NCI-H510A treated with DMSO at 0.1 percent for 48 hours (cell line): ENCODE data around the gene PCBP4.
A peak's percentile ranks its signal among the peaks of the same experiment; 100 is the strongest.

Experiments
- DNase-seq: peaks from one replicate; lab custom pipeline; 2025; lab: John Stamatoyannopoulos, UW

The PCBP4 gene

DNA sequence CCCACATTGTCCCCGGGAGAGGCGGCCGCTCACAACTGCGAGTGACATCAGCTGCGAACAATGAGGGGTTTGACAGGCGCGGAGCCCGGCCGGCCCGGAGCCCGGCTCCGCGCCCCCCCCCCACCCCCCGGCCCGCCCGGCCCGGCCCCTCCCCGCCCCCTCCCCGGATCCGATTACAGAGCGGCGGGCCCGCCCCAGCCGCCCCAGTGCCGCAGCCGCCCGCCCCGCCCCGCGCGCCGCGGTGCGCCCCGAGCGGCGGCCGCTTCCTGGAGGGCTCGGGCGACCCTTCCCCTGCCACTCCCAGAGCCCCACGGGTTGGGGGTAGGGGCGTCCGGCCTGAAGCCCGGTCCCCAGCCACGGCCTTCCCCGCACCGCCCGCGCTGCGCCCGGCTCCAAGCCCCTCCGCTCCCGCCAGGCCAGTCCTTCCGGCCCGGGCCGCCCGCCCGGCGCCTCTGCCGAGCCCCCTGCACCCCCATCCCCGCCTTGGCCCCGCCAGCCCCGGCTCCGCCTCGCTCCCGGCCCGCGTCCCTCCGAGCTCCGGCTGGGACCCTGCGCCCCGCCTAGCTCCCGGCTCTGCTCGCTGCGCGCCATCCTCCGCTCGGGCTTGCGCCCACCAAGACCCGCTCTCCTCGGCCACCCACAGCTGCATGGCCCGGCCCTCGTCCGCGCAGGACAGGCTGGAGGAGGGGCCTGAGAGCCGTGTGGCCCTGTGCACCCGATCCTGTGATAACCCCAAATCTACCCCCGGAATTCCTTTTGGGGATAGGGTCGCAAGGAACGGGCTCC lies at the start of gene PCBP4:
Gene PCBP4 (minus strand): TSS at position 71 of the 786 bp plus-strand sequence. CDS start 6,214 bp downstream, outside the sequence.
- DNase-seq: peak; percentile 44

DNA sequence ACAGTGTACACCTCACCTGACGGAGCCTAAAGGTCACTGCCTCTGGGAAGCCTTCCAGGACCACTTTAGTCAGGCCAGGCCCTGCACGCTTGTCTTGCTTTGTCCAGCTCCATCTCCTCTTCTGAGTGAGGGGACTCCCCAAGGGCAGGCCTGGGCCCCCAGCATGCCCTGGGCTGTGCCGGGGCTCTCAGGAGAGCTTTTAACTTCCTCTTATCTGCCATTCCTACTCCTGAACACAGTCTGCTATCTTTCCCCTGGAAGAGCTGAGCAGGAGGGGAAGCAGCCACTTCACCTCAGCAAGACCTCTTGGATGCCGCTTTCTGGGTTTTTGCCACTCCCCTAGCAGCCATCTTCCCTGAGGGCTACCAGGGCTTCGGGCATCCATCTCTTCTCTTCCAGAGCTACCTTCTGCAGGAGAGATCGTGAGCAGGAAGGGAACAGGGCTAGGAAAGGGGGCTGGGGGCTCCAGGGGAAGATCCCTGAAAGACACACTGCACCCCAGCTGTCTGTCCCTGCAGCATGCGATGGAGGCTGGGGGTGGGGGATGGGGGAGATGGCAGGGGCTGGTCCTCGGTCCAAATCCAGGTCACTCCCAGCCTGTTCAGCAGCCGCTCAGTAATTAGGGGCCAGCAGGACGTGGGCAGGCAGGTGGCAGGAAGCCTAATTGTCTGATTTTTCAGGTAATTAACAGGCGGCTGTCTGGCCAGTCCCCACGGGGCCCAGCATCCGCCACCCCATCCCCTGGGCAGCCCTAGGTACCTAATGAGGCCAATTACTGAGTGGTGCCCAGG lies 48.4 kb upstream of the PCBP4 start:
- DNase-seq: no peak

DNA sequence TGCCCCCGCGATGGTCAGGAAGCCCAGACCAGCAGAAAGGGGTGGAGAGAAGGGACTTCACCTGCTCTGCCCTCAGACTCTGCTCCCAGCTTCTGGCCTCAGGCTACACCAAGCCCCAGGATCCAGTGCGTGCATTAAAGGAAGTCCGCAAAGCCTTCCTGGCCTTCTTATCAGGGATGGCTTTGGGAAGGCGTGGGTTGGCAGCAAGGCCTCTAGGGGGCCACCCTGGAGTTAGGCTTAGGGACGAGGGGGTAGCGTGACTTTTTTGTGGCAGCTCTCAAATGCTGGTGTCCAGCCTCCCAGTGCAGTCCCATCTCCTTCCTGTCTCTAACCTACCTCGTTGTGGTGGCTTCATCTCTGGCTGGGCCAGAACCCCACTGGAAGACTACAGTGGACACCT lies 47.4 kb upstream of the PCBP4 start:
- no peak for DNase-seq

DNA sequence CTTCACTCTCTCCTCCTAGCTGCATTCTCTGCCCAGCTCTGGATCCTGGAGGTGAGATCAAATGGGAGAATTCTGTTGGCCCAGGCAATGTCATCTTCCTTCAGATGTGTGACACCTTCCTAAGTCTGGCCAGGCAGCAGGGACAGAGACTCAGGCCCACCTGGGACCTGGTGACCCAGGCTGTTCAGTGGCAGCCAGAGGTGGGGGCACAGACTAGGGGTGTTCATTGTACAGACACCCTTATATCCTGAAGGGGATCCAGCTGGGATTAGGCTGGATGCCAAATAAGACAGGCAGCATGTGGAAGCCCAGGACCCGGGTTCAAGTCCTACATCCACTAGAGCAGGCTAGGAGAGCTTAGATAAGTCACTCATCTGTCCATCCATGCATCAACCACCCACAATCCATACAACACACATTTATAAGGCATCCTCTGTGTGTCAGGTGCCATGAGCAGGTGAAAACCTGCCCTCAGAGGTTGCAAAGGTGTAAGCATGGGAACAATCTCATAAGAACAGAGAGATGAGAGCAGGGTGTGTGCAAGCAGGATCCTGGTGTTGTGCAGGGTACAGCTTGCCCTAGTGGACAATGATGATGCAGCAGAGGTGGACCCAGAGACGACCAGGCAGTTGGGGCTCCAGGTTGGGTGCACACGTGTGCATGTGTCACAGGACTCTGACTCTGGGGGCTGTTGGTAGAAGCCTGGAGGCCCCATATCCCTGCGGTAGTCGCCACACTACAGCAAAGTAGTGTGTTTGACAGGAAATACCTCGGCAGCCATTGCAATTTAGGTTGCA lies 46.7 kb upstream of the PCBP4 start:
- no peak for DNase-seq

DNA sequence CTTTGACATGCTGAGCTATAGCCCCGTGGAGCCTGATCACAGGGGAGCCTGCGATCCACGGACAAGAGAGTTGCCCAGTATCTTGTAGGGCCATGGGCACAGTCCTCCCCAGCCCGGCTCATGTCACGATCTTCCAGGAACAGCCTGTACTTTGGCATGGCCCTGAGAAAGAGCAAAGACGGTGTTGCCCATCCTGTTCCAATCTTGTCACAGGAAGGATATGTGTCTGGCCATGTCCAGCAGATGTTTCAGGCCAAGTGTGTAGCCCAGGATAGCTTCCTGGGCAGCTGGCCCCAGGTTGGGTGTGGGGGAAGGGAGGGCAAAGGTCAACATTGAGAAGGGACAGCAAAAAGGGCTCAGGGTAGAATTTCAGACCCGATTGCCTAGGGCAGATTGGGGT lies 45.4 kb upstream of the PCBP4 start:
- DNase-seq: no peak

DNA sequence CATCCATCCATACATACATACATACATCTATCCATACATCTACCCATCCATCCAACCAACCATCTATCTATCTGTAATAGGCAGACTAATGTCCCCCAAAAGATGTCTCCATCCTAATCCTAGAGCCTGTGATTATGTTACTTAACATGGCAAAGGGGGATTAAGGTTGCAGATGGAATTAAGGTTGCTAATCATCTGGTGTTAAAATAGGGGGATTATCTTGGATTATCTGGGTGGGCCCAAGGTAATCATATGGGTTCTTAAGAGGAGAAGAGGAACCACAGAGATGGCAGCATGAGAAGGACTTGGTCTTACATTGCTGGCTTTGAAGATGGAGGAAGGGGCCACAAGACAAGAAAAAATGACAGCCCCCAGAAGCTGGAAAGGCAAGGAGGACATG lies 43.2 kb upstream of the PCBP4 start:
- DNase-seq: no peak

DNA sequence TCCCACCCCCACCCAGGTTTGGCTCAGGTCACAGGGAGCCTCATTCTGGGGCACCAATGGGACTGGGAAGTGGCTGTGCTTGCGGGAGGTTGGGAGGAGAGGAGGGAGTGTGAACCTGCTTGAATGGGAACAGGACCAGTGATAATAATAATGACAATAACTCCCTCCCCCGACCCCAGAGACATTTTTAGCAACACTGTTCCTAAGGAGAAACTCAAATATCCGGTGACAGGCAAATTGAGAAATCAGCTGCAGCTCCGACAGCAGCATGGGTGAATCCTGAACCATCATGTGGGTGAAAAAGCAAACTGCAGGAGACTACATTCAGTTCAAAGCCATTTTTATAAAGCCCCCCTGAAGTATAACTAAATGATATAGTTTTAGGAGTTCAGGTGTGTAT lies 40.0 kb upstream of the PCBP4 start:
- no peak for DNase-seq

DNA sequence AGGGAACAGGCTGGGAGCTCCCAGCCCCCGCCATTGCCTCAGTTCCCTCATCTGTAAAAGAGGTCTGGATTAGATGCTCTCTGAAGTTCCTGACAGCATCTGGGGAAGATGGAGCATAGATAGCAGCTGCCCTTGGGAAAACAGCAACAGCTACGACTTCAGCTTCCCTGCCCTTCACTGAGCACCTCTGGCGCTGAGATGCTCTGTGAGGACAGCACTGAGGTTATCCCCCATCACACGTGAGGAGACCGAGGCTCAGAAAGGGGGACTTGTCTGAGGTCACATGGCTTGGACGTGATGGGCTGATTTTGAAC lies 39.5 kb upstream of the PCBP4 start:
- DNase-seq: no peak

DNA sequence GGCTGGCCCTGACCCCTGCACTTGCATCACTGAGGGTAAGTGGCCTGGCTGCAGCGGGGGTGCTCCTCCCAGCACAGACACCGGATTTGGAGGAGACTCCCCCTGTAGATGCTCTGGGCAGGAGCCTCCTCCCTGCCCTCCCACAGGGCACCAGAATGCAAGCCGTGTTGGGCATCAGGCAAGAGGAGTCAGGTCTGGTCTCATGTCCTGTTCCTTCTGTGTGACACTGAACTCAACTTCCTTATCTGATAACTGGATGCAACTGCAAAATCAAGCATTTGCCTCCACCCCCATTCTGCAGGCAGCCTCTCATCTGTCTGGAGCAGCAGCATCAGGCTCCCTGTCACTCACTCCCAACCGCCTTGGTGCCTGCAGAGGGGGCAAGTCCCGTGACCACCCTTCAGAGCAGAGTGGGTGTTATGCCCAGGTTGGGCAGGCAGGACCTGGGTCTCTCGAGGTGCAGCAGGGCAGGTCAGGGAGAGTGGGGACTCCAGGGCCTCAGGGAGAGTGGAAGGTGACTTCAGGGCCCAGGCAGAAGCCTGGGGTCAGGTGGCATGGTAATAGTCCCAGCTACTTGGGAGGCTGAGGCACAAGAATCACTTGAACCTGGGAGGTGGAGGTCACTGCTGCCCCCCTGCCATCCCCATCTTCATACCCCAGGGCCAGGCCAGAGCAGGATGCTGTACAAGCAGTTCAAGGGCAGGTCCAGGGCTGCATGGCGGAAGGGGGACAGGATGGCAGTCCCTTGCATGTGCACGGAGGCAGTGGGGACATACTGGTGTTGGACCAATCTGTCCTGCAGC lies 39.0 kb upstream of the PCBP4 start:
- no peak for DNase-seq

DNA sequence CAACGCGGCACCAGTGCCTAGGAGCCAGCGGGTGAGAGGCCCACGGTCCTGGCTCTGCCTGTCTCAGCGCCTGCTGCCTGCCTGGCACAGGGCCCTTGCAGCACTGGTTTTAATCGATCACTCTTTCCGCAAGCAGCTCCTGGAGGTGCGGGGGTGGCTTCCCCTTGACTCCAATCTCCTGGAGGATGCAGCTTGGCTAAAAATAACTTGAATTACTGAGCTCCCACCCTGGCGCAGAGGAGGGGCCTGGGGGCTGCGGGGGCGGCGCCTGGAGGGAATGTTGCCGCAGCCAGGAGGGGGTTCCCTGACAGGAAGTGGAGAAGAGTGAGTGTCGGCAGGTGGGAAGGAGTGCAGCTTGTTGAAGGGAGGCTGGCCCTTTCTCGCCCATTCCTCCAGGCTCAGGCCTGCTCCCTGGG lies 38.3 kb upstream of the PCBP4 start:
- DNase-seq: peak; percentile 36

DNA sequence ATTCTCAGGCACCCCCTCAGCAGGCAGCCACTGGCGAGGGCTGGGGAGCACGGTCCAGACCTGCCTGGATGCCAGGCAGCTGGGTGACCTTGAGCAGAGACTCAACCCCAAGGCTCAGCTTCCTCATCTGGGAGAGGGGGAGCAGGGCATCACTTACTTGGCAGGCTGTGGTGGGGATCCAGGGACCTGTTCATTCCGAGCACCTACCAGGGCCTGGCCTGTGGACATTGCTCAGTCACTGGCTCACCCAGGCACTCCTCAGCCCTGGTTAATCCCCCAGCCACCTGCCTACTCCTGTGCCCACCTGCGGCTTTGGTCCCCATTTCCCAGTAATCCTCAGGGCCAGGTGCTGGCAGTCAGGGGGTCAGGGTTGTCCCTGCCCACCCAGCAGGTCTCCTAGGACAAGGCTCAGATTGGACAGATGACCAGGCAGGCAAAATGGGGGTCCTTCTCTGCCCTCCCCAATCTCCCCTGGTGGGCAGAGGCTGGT lies 37.7 kb upstream of the PCBP4 start:
- no peak for DNase-seq

DNA sequence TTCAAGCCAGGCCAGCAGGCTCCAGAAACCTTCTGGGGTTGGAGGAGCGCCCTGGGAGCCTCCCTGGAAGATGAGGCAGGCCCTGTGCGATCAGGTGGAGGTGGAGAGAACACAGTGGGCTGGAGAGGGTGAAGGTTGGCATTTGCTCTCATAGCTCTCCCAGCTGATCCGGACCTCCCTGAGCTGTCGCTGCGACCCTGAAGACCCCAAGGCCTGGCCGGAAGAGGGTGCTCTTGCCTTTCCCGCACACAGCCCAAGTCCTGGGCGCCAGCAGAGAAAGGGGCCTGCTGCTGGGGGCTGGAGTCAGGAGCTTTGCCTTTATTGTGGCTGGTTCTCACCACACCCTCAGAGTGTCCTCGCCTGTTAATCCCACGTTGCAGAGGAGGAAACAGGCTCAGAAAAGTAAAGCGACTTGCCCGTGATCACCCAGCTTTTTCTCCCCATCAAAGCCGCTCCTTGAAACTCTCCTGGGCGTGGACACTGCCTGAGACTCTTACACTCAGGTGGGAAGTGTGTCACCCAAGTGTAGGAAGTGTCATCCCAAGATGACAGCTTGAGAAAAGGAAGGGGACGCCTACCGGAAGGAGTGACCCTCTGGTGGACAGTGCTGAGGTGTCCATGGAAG lies 37.0 kb upstream of the PCBP4 start:
- no peak for DNase-seq

DNA sequence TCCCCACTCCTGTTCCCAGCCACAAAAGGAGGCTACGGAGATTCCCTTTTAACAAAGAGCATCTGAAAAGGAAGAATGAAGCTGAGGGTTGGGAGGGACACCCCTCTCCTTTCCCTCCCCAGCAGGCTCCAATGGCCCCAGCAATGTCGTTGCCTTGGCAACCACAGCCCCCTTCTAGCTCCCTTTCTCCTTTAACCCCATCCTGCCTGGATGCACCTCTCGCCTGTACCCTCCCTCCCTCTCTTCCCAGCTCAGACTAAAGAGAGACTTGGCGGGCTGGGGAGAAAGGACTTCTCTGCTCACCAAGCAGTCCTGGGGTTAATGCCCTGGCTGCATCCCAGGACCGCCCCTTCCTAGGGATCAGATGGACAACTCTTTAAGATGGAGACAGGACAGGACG lies 35.5 kb upstream of the PCBP4 start:
- no peak for DNase-seq

DNA sequence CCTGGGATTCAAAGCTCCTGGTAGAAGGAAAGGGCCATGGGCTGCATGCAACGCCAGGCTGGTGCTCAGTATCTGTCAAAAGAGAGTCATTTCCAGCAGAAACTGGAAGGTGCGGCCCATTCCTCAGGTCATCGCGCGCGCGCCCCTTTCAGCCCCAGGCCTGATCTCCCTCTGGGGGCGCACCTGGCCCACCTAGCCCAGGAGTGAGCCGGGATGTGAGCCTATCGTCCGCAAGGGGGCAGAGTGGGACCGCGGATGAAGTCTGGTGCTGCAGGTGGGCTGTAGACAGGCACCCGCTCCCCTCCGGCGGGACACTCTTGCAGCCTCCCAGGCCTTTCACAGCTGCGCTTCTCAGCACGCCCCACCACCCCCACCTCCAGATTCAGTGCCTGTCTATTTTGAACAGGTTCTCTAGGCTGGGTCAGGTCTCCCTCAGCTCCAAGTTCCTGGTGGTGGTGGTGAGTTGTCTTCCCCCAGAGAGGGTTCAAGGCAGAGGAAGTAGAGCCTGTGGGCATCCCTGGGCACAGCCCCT lies 34.3 kb upstream of the PCBP4 start:
- peak; percentile 59 for DNase-seq

DNA sequence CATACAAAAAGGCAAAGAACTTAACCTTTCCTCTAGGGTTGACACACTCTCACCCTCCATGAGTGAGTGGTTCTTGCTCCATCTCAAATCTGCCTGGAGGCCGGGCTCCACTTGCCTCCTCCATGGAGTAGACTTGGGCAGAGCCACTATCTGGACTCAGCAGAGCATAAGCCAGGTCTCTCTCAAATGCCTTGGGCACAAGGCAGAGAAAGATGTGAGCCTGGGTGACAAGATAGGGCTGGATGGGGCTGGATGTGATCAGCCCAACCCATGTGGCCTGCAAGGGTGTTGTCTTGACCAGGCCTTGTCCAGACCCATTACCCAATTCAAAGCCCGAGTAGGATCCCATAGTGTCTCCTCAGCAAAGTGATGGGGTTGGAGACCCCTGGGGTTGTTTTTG lies 32.6 kb upstream of the PCBP4 start:
- no peak for DNase-seq

DNA sequence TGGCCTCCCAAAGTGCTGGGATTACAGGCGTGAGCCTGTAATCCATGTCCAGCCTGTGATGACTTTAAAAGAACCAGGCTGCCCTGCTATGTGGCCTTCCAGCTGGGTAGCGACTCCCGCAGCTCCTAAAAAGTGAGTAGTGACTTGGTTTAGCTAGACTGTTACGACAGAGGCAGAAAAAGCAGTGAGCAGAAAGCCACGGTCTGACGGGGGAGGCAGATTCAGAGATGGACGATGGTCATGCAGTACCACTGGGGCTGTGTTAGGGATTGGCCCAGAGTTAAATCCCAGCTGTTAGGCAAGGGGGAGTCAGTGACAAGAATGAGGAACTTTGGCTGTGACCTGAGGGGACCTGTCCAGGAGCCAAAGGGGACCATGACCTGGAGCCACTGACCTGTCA lies 31.5 kb upstream of the PCBP4 start:
- DNase-seq: no peak

DNA sequence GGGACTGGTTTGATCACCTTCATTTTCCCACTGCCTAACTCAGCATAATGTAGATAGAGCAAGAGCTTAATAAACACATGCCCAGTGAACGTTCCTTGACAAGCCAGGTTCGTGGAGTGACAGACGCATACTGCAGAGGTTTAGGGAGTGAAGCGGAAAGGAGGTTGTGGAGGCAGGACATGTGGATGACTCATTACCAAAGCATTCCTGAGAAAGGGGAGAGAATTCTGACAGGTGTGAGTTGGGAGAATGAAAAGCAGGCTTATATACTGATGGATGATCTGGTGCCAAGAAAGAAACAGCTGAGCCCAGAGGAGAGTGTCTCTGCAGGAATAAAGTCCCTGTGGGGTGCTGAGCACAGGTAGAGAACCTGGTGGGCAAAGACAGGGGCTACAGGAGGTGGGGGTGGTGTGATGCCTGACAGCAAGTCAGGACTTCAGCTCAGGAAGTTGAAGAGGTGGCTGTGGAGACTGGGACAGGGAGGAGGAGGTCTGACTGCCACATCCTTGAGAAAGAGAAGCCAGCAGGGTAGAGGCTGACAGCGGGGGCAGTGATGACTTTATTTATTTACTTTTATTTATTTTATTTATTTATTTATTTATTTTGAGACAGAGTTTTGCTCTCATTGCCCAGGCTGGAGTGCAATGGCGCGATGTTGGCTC lies 30.8 kb upstream of the PCBP4 start:
- no peak for DNase-seq

DNA sequence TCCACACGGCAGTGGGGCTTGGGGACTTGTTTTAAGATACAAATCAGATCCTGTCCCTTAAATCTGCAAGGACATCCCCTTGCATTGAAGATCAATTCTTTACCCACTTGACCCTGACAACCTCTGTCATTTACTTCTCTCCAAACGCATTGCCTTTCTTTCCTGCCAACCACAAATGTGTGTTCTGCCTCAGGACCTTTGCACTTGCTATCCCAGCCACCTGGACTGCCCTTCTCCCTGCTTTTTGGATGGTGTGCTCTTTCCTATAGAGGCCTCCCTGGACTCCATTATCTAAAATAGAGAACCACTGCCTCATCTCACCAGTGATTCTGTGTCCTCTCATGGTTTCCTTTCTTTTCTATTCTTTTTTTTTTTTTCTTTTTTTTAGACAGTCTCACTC lies 29.9 kb upstream of the PCBP4 start:
- DNase-seq: no peak

DNA sequence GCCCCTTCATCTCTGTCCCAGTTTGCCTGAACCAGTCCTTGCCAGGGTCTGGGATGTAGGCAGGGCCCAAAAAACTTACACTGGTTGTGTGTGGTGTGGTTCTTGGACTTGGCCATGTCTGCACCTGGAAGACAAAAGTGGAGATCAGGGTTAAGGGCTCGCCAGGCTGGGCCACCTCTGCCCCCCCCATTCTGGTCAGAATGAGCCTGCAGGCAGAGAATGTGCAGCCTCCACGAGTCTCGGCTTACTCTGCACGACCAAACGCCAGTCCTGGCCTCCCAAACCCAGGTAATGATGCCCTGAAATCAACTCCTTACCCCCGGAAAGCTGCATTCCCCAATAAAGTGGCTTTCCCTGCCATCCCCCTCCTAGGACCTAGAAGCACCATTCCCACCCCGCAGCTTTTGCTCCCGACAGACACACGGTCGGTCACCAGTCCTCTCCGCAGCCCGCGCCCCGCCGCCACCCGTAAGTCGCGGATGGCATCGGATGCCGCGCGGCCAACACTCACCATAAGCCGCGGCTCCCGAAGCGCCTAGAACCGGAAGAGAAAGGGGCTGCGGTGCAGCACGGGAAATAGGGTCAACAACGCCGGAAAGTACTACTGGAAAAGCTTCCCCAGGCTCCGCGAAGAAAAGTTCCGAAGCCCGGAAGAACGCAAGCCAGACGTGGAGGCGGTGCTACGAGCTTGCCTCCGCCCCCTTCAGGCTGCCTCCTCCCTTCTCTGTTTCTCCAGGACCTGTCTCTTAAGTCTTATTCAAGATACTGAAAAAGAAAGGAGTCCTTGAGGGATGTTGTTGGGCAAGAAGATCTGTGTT lies 28.3 kb upstream of the PCBP4 start, which contains the start of gene RPL29:
Gene RPL29 (minus strand): TSS at position 550 of the 818 bp plus-strand sequence. CDS start 434 bp downstream, at position 116.
- peak; percentile 86 for DNase-seq
